Fibroblast of upper back skin (primary cell): ENCODE data around the gene CIRBP.

ENCODE experiments used
- DNase-seq: peaks from one replicate; pipeline ENCODE4 v3.0.0-alpha.2; 2013

The CIRBP gene

GRCh38 chr19:1231729-1232637, 37.1 kb upstream of the CIRBP start:
- DNase-seq, result no peak

GRCh38 chr19:1232652-1233072, 36.5 kb upstream of the CIRBP start:
- DNase-seq, result peak; percentile 59

GRCh38 chr19:1233115-1233667, 35.9 kb upstream of the CIRBP start:
- DNase-seq, result no peak

GRCh38 chr19:1234051-1234954, 34.8 kb upstream of the CIRBP start:
- no peak for DNase-seq

- DNase-seq, result no peak
Measured at GRCh38 chr19:1234955-1235380, 34.2 kb upstream of the CIRBP start.

- peak; percentile 47 for DNase-seq
Measured at GRCh38 chr19:1235625-1236538, 33.2 kb upstream of the CIRBP start.

GRCh38 chr19:1236576-1236975, 32.6 kb upstream of the CIRBP start:
- DNase-seq, result no peak

GRCh38 chr19:1237027-1237659, 32.0 kb upstream of the CIRBP start:
- no peak for DNase-seq

- peak; percentile 37 for DNase-seq
Measured at GRCh38 chr19:1237754-1238368, 31.3 kb upstream of the CIRBP start, which contains the start of gene CBARP. Gene CBARP, minus strand, starts transcription at chr19:1238005. Its CDS starts 1,905 bp downstream, at chr19:1236100.

GRCh38 chr19:1238369-1239303, 30.5 kb upstream of the CIRBP start:
- no peak for DNase-seq

GRCh38 chr19:1239420-1239795, 29.7 kb upstream of the CIRBP start:
- DNase-seq, result no peak

GRCh38 chr19:1239796-1240737, 29.1 kb upstream of the CIRBP start:
- DNase-seq, result peak; percentile 89

GRCh38 chr19:1240925-1241324, 28.2 kb upstream of the CIRBP start:
- no peak for DNase-seq

GRCh38 chr19:1241417-1242095, 27.6 kb upstream of the CIRBP start, which contains the start of gene ATP5F1D:
Gene ATP5F1D, plus strand, starts transcription at chr19:1241751. Its CDS starts 100 bp downstream, at chr19:1241851.
- DNase-seq, result peak; percentile 93

- DNase-seq, result peak; percentile 82
Measured at GRCh38 chr19:1243768-1244692, 25.1 kb upstream of the CIRBP start.

GRCh38 chr19:1244693-1245451, 24.3 kb upstream of the CIRBP start:
- no peak for DNase-seq
